Karpas-422 (cell line): ENCODE results near the gene POLA1. TPM values are rescaled to one million over a fixed set of nuclear protein-coding genes. Genes with fewer than 3 reads are reported as not detected.
A peak's percentile ranks its signal among the peaks of the same experiment; 100 is the strongest.

ENCODE experiments used
- DNase-seq: peaks from one replicate; pipeline ENCODE4 v3.0.0-alpha.2; 2015
- H2AFZ ChIP-seq: fragments of 200-600 bp; sonication (generic); 2 replicates; pipeline ENCODE4 v1.6.1; 2014; ENCODE audit warnings: antibody characterized with exemption, low read length, mixed read lengths
- H3K27ac ChIP-seq: fragments of 200-600 bp; sonication (generic); 2 replicates; pipeline ENCODE4 v1.5.1; 2014; ENCODE audit warnings: mild to moderate bottlenecking, low read length, moderate library complexity
- H3K27me3 ChIP-seq: fragments of 200-600 bp; sonication (generic); 2 replicates; pipeline ENCODE4 v1.6.1; 2014; ENCODE audit warnings: low read length, mixed read lengths
- H3K36me3 ChIP-seq: fragments of 200-600 bp; sonication (generic); 2 replicates; pipeline ENCODE4 v1.6.1; 2014; ENCODE audit warnings: low read length, mixed read lengths; ENCODE audit not compliant: insufficient read depth
- H3K4me1 ChIP-seq: fragments of 200-600 bp; sonication (generic); 2 replicates; pipeline ENCODE4 v1.6.1; 2014; ENCODE audit warnings: mild to moderate bottlenecking, low read length, mixed read lengths
- H3K4me2 ChIP-seq: fragments of 200-600 bp; sonication (generic); 2 replicates; pipeline ENCODE4 v1.6.1; 2014; ENCODE audit warnings: low read length, low read depth, mild to moderate bottlenecking; ENCODE audit not compliant: poor library complexity, severe bottlenecking
- H3K4me3 ChIP-seq: fragments of 200-600 bp; sonication (generic); 2 replicates; pipeline ENCODE4 v1.5.1; 2014; ENCODE audit warnings: mild to moderate bottlenecking, antibody characterized with exemption, low read length, mixed read lengths
- H3K79me2 ChIP-seq: fragments of 200-600 bp; sonication (generic); 2 replicates; pipeline ENCODE4 v1.6.1; 2014; ENCODE audit warnings: mild to moderate bottlenecking, low read length, mixed read lengths
- H3K9ac ChIP-seq: fragments of 200-600 bp; sonication (generic); 2 replicates; pipeline ENCODE4 v1.6.0; 2014; ENCODE audit warnings: low read length
- H3K9me2 ChIP-seq: fragments of 200-600 bp; sonication (generic), shearing (Covaris generic); replicated peaks from 2 replicates; pipeline ENCODE4 v1.6.0; 2014; ENCODE audit warnings: mild to moderate bottlenecking, low read length, moderate library complexity; ENCODE audit not compliant: insufficient read depth
- H3K9me3 ChIP-seq: fragments of 300-700, 200-600 bp; sonication (generic); 2 replicates; pipeline ENCODE4 v1.6.1; 2014; ENCODE audit warnings: low read length, mixed read lengths
- H4K20me1 ChIP-seq: fragments of 200-600 bp; sonication (generic); 2 replicates; pipeline ENCODE4 v1.6.1; 2014; ENCODE audit warnings: mild to moderate bottlenecking, antibody characterized with exemption, low read length, low read depth; ENCODE audit not compliant: insufficient read depth
- total RNA-seq: library from RNA; depleted of rRNA; stranded (reverse); fragments of >200 nt; shearing (Covaris generic); gene quantifications from 2 replicates; pipeline ENCODE4 v1.2.3, GENCODE V29; 2014; ENCODE audit warnings: low replicate concordance

Gene POLA1
- total RNA-seq, 1 experiment from 2014 or later = 26.7 TPM

- Histone ChIP-seq H4K20me1 (no peaks in the 10 kb centered on the region), H3K27ac (no peak overlapping the region), H3K36me3 (no peaks in the 10 kb centered on the region; the same call in 1 of the 2 replicates), H2AFZ (no peak overlapping the region), H3K4me1 (no peaks in the 10 kb centered on the region), H3K9me3 (no peaks in the 10 kb centered on the region), H3K9me2 (no peaks in the 10 kb centered on the region), H3K4me2 (no peak overlapping the region), H3K27me3 (no peaks in the 10 kb centered on the region), H3K79me2 (0 out of 2 replicates have a peak, but pooled peaks cover 10% of the 10 kb centered on the region), H3K4me3 (no peak overlapping the region), H3K9ac (no peak overlapping the region)
- DNase-seq = no peak
Measured at GRCh38 chrX:24760363-24761000, 66.8 kb downstream of the POLA1 start.

DNA sequence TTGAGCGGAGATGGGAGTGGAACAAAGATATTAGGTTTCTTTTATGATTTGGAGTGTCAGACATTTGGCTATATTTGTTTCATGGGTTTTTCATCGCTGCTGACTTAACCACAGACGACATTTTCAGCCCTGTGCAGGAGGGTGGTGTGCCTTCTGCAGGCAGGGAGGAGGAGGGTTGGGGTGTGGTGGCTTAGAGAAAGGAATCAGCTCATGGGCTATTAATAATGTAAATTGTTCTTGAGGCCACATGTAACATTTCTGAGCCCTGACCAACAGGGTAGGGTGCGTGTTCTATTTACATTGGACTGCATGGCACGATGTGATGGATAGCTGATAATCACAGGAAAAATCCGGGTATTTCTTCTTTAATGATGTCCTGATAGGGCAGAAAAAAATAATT is 67.6 kb downstream of the POLA1 start:
- Histone ChIP-seq H3K4me3 (no peak overlapping the region), H3K9me2 (no peaks in the 10 kb centered on the region), H3K9ac (no peak overlapping the region), H3K9me3 (no peaks in the 10 kb centered on the region), H3K27me3 (no peaks in the 10 kb centered on the region), H3K4me1 (no peaks in the 10 kb centered on the region), H3K4me2 (no peak overlapping the region), H2AFZ (no peak overlapping the region), H3K36me3 (no peaks in the 10 kb centered on the region; the same call in 1 of the 2 replicates), H3K27ac (no peak overlapping the region), H3K79me2 (peaks cover 13% of the 10 kb centered on the region; the same call in 1 of the 2 replicates), H4K20me1 (no peaks in the 10 kb centered on the region)
- DNase-seq = no peak

- Histone ChIP-seq H3K27ac (no peak overlapping the region), H3K79me2 (peaks cover 14% of the 10 kb centered on the region; the same call in 1 of the 2 replicates), H4K20me1 (no peaks in the 10 kb centered on the region), H3K9me2 (no peaks in the 10 kb centered on the region), H3K4me2 (no peak overlapping the region), H3K4me3 (no peak overlapping the region), H3K27me3 (no peaks in the 10 kb centered on the region), H3K4me1 (no peaks in the 10 kb centered on the region), H3K36me3 (no peaks in the 10 kb centered on the region; the same call in 1 of the 2 replicates), H3K9me3 (no peaks in the 10 kb centered on the region), H2AFZ (no peak overlapping the region), H3K9ac (no peak overlapping the region)
- DNase-seq = no peak
Measured at GRCh38 chrX:24763989-24764388, 70.3 kb downstream of the POLA1 start.

- Histone ChIP-seq H4K20me1 (no peaks in the 10 kb centered on the region), H3K79me2 (peaks cover 9% of the 10 kb centered on the region; the same call in 1 of the 2 replicates), H3K4me1 (no peaks in the 10 kb centered on the region), H2AFZ (no peak overlapping the region), H3K27ac (no peak overlapping the region), H3K36me3 (no peaks in the 10 kb centered on the region; the same call in 1 of the 2 replicates), H3K9ac (no peak overlapping the region), H3K4me3 (no peak overlapping the region), H3K4me2 (no peak overlapping the region), H3K9me2 (no peaks in the 10 kb centered on the region), H3K27me3 (no peaks in the 10 kb centered on the region), H3K9me3 (no peaks in the 10 kb centered on the region)
- no peak for DNase-seq
Measured at GRCh38 chrX:24767557-24767956, 73.8 kb downstream of the POLA1 start.

DNA sequence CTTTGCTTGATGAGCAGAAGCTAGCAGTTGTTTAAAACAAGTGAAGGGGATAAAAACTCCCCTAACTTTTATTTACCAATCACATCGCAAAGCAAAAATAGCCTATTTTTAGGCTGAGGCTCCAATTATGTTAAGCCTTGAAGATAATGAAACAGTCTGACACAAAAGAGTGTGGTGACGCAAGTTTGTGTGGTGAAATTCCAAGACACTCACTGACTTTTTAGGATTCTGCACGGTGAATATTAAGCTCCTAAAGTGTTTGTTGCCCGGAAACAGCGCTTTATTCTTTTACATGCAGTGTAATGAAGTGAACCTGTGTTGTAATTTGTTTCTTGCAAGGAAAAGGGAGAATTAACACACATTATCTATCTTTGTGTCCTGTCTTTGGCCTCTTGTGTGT is 74.8 kb downstream of the POLA1 start:
- Histone ChIP-seq H3K4me3 (no peak overlapping the region), H2AFZ (no peak overlapping the region), H3K79me2 (peaks cover 7% of the 10 kb centered on the region; the same call in 1 of the 2 replicates), H3K27me3 (no peaks in the 10 kb centered on the region), H3K9me3 (no peaks in the 10 kb centered on the region), H3K9me2 (no peaks in the 10 kb centered on the region), H3K4me2 (no peak overlapping the region), H3K36me3 (no peaks in the 10 kb centered on the region; the same call in 1 of the 2 replicates), H3K9ac (no peak overlapping the region), H4K20me1 (no peaks in the 10 kb centered on the region), H3K27ac (no peak overlapping the region), H3K4me1 (no peaks in the 10 kb centered on the region)
- no peak for DNase-seq

DNA sequence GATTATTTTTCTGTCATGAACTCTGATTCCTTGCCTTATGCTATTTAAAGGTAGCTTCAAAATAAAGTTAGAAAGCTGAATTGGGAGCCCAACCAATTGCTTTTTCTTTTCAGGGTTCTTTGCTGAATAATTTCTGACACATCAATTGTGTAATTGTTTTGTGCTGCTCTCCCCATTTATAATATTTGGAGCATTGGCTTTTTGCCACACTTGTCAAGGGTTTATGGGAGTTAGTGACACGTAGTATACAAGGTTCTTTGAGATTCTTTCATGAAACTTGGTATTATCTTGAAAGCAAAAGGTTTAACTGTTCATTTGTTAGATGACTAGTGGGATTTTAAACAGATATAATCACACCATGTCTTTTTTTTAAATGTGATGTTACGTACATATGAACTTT is 80.9 kb downstream of the POLA1 start:
- Histone ChIP-seq H3K36me3 (no peaks in the 10 kb centered on the region), H2AFZ (no peak overlapping the region), H3K79me2 (peaks cover 3% of the 10 kb centered on the region; the same call in 1 of the 2 replicates), H3K27ac (no peak overlapping the region), H3K27me3 (no peaks in the 10 kb centered on the region), H3K9me3 (no peaks in the 10 kb centered on the region), H3K4me2 (no peak overlapping the region), H3K9ac (no peak overlapping the region), H4K20me1 (no peaks in the 10 kb centered on the region), H3K4me1 (peaks cover 30% of the 10 kb centered on the region), H3K9me2 (no peaks in the 10 kb centered on the region), H3K4me3 (no peak overlapping the region)
- no peak for DNase-seq

DNA sequence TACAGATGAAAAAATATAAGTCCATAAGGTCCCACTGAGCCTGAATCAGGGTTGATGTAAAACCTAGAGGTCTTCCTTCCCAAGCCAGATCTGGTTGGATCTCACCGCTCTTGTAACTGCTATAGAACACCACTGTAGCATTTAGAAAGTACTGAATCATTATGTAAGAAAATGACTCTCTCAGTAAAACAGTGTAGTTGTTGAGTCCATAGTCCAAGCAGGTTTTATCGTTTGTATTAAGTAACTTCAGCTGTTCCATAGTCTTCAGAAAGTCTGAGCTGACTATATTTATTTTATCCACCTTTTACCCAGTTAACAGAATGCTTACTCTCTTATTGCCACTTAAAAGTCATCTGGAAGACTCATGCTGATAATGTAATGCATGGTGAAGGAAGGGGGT is 82.2 kb downstream of the POLA1 start:
- Histone ChIP-seq H3K9me2 (no peaks in the 10 kb centered on the region), H3K4me1 (peaks cover 30% of the 10 kb centered on the region), H3K27me3 (no peaks in the 10 kb centered on the region), H3K79me2 (peaks cover 6% of the 10 kb centered on the region), H3K9ac (no peak overlapping the region), H3K9me3 (no peaks in the 10 kb centered on the region), H3K27ac (0 out of 2 replicates have a peak overlapping the region, but pooled peaks have one; percentile 67), H3K4me3 (no peak overlapping the region), H3K4me2 (no peak overlapping the region), H4K20me1 (no peaks in the 10 kb centered on the region), H2AFZ (no peak overlapping the region), H3K36me3 (no peaks in the 10 kb centered on the region)
- no peak for DNase-seq

- Histone ChIP-seq H3K4me2 (peak overlapping the region; percentile 46), H3K9ac (no peak overlapping the region), H3K4me3 (no peak overlapping the region), H3K36me3 (no peaks in the 10 kb centered on the region), H3K9me2 (no peaks in the 10 kb centered on the region), H3K27me3 (no peaks in the 10 kb centered on the region), H4K20me1 (no peaks in the 10 kb centered on the region), H3K79me2 (peaks cover 11% of the 10 kb centered on the region), H3K4me1 (peaks cover 30% of the 10 kb centered on the region), H2AFZ (no peak overlapping the region), H3K27ac (peak overlapping the region; percentile 67), H3K9me3 (no peaks in the 10 kb centered on the region)
- peak; percentile 74 for DNase-seq
Measured at GRCh38 chrX:24777660-24778059, 83.9 kb downstream of the POLA1 start.
